WTC11 (cell line): Measurements from ENCODE around the gene SLC39A7. TPM values are rescaled to one million over a fixed set of nuclear protein-coding genes. Genes with fewer than 3 reads are reported as not detected.

Experiments
- ATAC-seq: fragments of 200-7000 bp; cut with Tn5 transposase; 2 replicates; pipeline ENCODE4 v1.10.0; 2021; ENCODE audit warnings: mild to moderate bottlenecking, moderate library complexity
- CTCF ChIA-PET: fragments of 300-600 bp; sonication (Branson Sonifier 250); formaldehyde crosslinking; loops from one replicate; lab custom pipeline; 2021; ENCODE audit warnings: antibody characterized with exemption; lab: Charles Lee
- POLR2A ChIA-PET: fragments of 350-600 bp; sonication (Branson Sonifier 250); formaldehyde crosslinking; loops from one replicate; lab custom pipeline; 2021; ENCODE audit warnings: antibody characterized with exemption; lab: Charles Lee
- DNase-seq: peaks from one replicate; pipeline ENCODE4 v3.0.0; 2021; ENCODE audit warnings: low spot score
- H3K27ac Mint-ChIP-seq: 2 replicates; pipeline ENCODE4 v1.8.0; 2021; ENCODE audit warnings: mixed read lengths
- H3K27me3 Mint-ChIP-seq: 2 replicates; pipeline ENCODE4 v1.8.0; 2021; ENCODE audit warnings: low read depth, mild to moderate bottlenecking, moderate library complexity, mixed read lengths
- H3K36me3 Mint-ChIP-seq: 2 replicates; pipeline ENCODE4 v1.8.0; 2021; ENCODE audit warnings: mixed read lengths
- H3K4me1 Mint-ChIP-seq: 2 replicates; pipeline ENCODE4 v1.8.0; 2022; ENCODE audit warnings: mixed read lengths
- H3K4me3 Mint-ChIP-seq: 2 replicates; pipeline ENCODE4 v1.8.0; 2021; ENCODE audit warnings: mild to moderate bottlenecking, moderate library complexity, mixed read lengths
- H3K9me3 Mint-ChIP-seq: 2 replicates; pipeline ENCODE4 v1.8.0; 2021; ENCODE audit warnings: mixed read lengths
- CREB1 ChIP-seq: sonication (generic); formaldehyde crosslinking; IDR thresholded peaks from 2 replicates; pipeline ENCODE4 v1.8.0; 2023; ENCODE audit warnings: mild to moderate bottlenecking, missing genetic modification reagents
- E2F1 ChIP-seq: sonication (generic); formaldehyde crosslinking; IDR thresholded peaks from 2 replicates; pipeline ENCODE4 v1.8.0; 2022; ENCODE audit warnings: mild to moderate bottlenecking, missing genetic modification reagents
- E2F4 ChIP-seq: sonication (generic); formaldehyde crosslinking; IDR thresholded peaks from 2 replicates; pipeline ENCODE4 v1.8.1; 2022; ENCODE audit warnings: low read depth, mild to moderate bottlenecking, moderate library complexity, missing genetic modification reagents, borderline replicate concordance
- ELF4 ChIP-seq: sonication (generic); formaldehyde crosslinking; IDR thresholded peaks from 2 replicates; pipeline ENCODE4 v1.8.1; 2022; ENCODE audit warnings: low read depth, mild to moderate bottlenecking, moderate library complexity, missing genetic modification reagents
- FOXJ3 ChIP-seq: sonication (generic); formaldehyde crosslinking; IDR thresholded peaks from 2 replicates; pipeline ENCODE4 v1.9.0; 2021; ENCODE audit warnings: missing genetic modification reagents, mild to moderate bottlenecking, borderline replicate concordance
- FOXK1 ChIP-seq: sonication (generic); formaldehyde crosslinking; IDR thresholded peaks from 2 replicates; pipeline ENCODE4 v1.8.0; 2022; ENCODE audit warnings: mild to moderate bottlenecking, moderate library complexity, missing genetic modification reagents
- FOXP1 ChIP-seq: sonication (generic); formaldehyde crosslinking; IDR thresholded peaks from 2 replicates; pipeline ENCODE4 v1.8.0; 2022; ENCODE audit warnings: missing genetic modification reagents, mild to moderate bottlenecking, moderate library complexity, borderline replicate concordance
- GTF2I ChIP-seq: fragments of 250-450 bp; sonication (Bioruptor Pico); conservative IDR thresholded peaks from 2 replicates; pipeline ENCODE4 v1.4.0; 2021; ENCODE audit warnings: mild to moderate bottlenecking
- JAZF1 ChIP-seq: fragments of 250-450 bp; sonication (Bioruptor Pico); IDR thresholded peaks from 2 replicates; pipeline ENCODE4 v1.9.0; 2021; ENCODE audit warnings: moderate library complexity, mild to moderate bottlenecking, inconsistent platforms
- MAX ChIP-seq: sonication (generic); formaldehyde crosslinking; IDR thresholded peaks from 2 replicates; pipeline ENCODE4 v1.8.0; 2022; ENCODE audit warnings: mild to moderate bottlenecking, missing genetic modification reagents
- NFATC4 ChIP-seq: fragments of 250-450 bp; sonication (Bioruptor Pico); IDR thresholded peaks from 2 replicates; pipeline ENCODE4 v1.9.0; 2021; ENCODE audit warnings: mild to moderate bottlenecking
- NR2C2 ChIP-seq: sonication (generic); formaldehyde crosslinking; IDR thresholded peaks from 2 replicates; pipeline ENCODE4 v1.8.0; 2022; ENCODE audit warnings: mild to moderate bottlenecking, missing genetic modification reagents
- OVOL2 ChIP-seq: fragments of 250-450 bp; sonication (Bioruptor Pico); IDR thresholded peaks from 2 replicates; pipeline ENCODE4 v1.9.0; 2021; ENCODE audit warnings: mild to moderate bottlenecking, borderline replicate concordance
- PRRX2 ChIP-seq: fragments of 250-450 bp; sonication (Bioruptor Pico); IDR thresholded peaks from 2 replicates; pipeline ENCODE4 v1.8.0; 2021; ENCODE audit warnings: mild to moderate bottlenecking
- SMAD4 ChIP-seq: sonication (generic); formaldehyde crosslinking; IDR thresholded peaks from 2 replicates; pipeline ENCODE4 v1.8.0; 2022; ENCODE audit warnings: mild to moderate bottlenecking, missing genetic modification reagents
- SOX15 ChIP-seq: fragments of 250-450 bp; sonication (Bioruptor Pico); IDR thresholded peaks from 2 replicates; pipeline ENCODE4 v1.9.0; 2021; ENCODE audit warnings: mild to moderate bottlenecking
- SP1 ChIP-seq: sonication (generic); formaldehyde crosslinking; conservative IDR thresholded peaks from 2 replicates; pipeline ENCODE4 v1.8.1; 2022; ENCODE audit warnings: missing genetic modification reagents
- STAT6 ChIP-seq: sonication (generic); formaldehyde crosslinking; conservative IDR thresholded peaks from 2 replicates; pipeline ENCODE4 v1.8.1; 2023; ENCODE audit warnings: mild to moderate bottlenecking, low read depth, missing genetic modification reagents, moderate library complexity
- TEAD4 ChIP-seq: sonication (generic); formaldehyde crosslinking; IDR thresholded peaks from 2 replicates; pipeline ENCODE4 v1.8.0; 2022; ENCODE audit warnings: mild to moderate bottlenecking, missing genetic modification reagents
- TP53 ChIP-seq: sonication (generic); formaldehyde crosslinking; IDR thresholded peaks from 2 replicates; pipeline ENCODE4 v1.8.1; 2023; ENCODE audit warnings: mild to moderate bottlenecking, missing genetic modification reagents
- USF1 ChIP-seq: sonication (generic); formaldehyde crosslinking; IDR thresholded peaks from 2 replicates; pipeline ENCODE4 v1.8.0; 2022; ENCODE audit warnings: mild to moderate bottlenecking, missing genetic modification reagents
- ZNF219 ChIP-seq: sonication (generic); formaldehyde crosslinking; IDR thresholded peaks from 2 replicates; pipeline ENCODE4 v1.8.0; 2023; ENCODE audit warnings: missing genetic modification reagents, mild to moderate bottlenecking, borderline replicate concordance
- ZNF263 ChIP-seq: sonication (generic); formaldehyde crosslinking; IDR thresholded peaks from 2 replicates; pipeline ENCODE4 v1.8.1; 2022; ENCODE audit warnings: low read depth, mild to moderate bottlenecking, moderate library complexity, missing genetic modification reagents
- ZNF423 ChIP-seq: fragments of 250-450 bp; sonication (Bioruptor Pico); IDR thresholded peaks from 2 replicates; pipeline ENCODE4 v2.1.2; 2022; ENCODE audit warnings: mild to moderate bottlenecking, moderate library complexity
- ZNF512 ChIP-seq: sonication (generic); formaldehyde crosslinking; IDR thresholded peaks from 2 replicates; pipeline ENCODE4 v1.8.1; 2022; ENCODE audit warnings: missing genetic modification reagents, borderline replicate concordance
- ZNF671 ChIP-seq: fragments of 250-450 bp; sonication (Bioruptor Pico); IDR thresholded peaks from 2 replicates; pipeline ENCODE4 v1.8.0; 2021; ENCODE audit warnings: mild to moderate bottlenecking
- ZSCAN18 ChIP-seq: fragments of 250-450 bp; sonication (Bioruptor Pico); IDR thresholded peaks from 2 replicates; pipeline ENCODE4 v2.1.2; 2022; ENCODE audit warnings: mild to moderate bottlenecking, moderate library complexity
- total RNA-seq: library from RNA; stranded (reverse); gene quantifications from 3 replicates; pipeline ENCODE4 v1.2.3, GENCODE V29; 2021

The SLC39A7 gene
- total RNA-seq, 1 experiment from 2014 or later: 163 TPM

GRCh38 chr6:33181141-33181540 is 19.5 kb upstream of the SLC39A7 start (continued):
- TF ChIP-seq MAX (no peak), USF1 (no peak), FOXJ3 (CRISPR knock-in tag) (no peak), PRRX2 (CRISPR knock-in tag) (no peak), TEAD4 (no peak), GTF2I (no peak), SMAD4 (no peak), ZNF512 (no peak), TP53 (CRISPR knock-in tag) (no peak), ZNF219 (CRISPR knock-in tag) (no peak), E2F1 (no peak)

- peaks cover 13% of the 10 kb centered on the region for H3K9me3 Mint-ChIP-seq
- peak overlapping the region; percentile 85; the same call in 1 of the 2 replicates for H3K27ac Mint-ChIP-seq
- CTCF ChIA-PET: interaction anchor here (1.0 to 1.1 kb wide), 2 partner anchors 14 to 15 kb away, joined by 3 to 5 read pairs; no protein-coding TSS in a partner anchor
- POLR2A ChIA-PET: no interaction called here
- ATAC-seq (no peak), DNase-seq (no peak)
- no peaks in the 10 kb centered on the region for H3K36me3 Mint-ChIP-seq
- no peak overlapping the region for H3K4me3 Mint-ChIP-seq
- H3K4me1 Mint-ChIP-seq: peaks cover 7% of the 10 kb centered on the region
- no peak for TF ChIP-seq FOXK1 (CRISPR knock-in tag)
- TF ChIP-seq ELF4 (CRISPR knock-in tag): no peak
- no peak for TF ChIP-seq ZNF671 (CRISPR knock-in tag)
- TF ChIP-seq OVOL2 (CRISPR knock-in tag): no peak
- TF ChIP-seq ZNF219 (CRISPR knock-in tag): no peak
- no peak for TF ChIP-seq ZNF263 (CRISPR knock-in tag)
- TF ChIP-seq TP53 (CRISPR knock-in tag): no peak
- TF ChIP-seq JAZF1 (CRISPR knock-in tag): no peak
- no peak for TF ChIP-seq ZSCAN18 (CRISPR knock-in tag)
- no peak for TF ChIP-seq ZNF423 (CRISPR knock-in tag)
- no peak for TF ChIP-seq SP1 (CRISPR knock-in tag)
- H3K27me3 Mint-ChIP-seq: peaks cover 18% of the 10 kb centered on the region
Observed at GRCh38 chr6:33183071-33183683, 17.5 kb upstream of the SLC39A7 start.

- Mint-ChIP-seq H3K27ac (no peak overlapping the region), H3K9me3 (peaks cover 13% of the 10 kb centered on the region), H3K4me1 (peaks cover 7% of the 10 kb centered on the region), H3K27me3 (peaks cover 19% of the 10 kb centered on the region), H3K4me3 (no peak overlapping the region), H3K36me3 (no peaks in the 10 kb centered on the region)
- CTCF ChIA-PET: interaction anchor here (0.6 to 1.6 kb wide), 3 partner anchors 12 to 63 kb away, joined by 3 to 6 read pairs (median 4); no protein-coding TSS in a partner anchor
- no peak for ATAC-seq
- POLR2A ChIA-PET: no interaction called here
- no peak for DNase-seq
- TF ChIP-seq FOXP1 (CRISPR knock-in tag) (no peak), CREB1 (CRISPR knock-in tag) (no peak), ZNF423 (CRISPR knock-in tag) (no peak), NR2C2 (no peak), E2F4 (CRISPR knock-in tag) (no peak), NFATC4 (CRISPR knock-in tag) (no peak), SOX15 (CRISPR knock-in tag) (no peak), STAT6 (CRISPR knock-in tag) (no peak)
Observed at GRCh38 chr6:33185190-33185589, 15.5 kb upstream of the SLC39A7 start.
